HG03039 (cell line): ENCODE results near the gene ACE.

Experiments
- ATAC-seq: cut with Tn5 transposase; IDR thresholded peaks from one replicate; pipeline ENCODE4 v1.9.1; 2021; ENCODE audit warnings: mild to moderate bottlenecking, moderate library complexity; ENCODE audit not compliant: unreplicated experiment

ACE gene

DNA sequence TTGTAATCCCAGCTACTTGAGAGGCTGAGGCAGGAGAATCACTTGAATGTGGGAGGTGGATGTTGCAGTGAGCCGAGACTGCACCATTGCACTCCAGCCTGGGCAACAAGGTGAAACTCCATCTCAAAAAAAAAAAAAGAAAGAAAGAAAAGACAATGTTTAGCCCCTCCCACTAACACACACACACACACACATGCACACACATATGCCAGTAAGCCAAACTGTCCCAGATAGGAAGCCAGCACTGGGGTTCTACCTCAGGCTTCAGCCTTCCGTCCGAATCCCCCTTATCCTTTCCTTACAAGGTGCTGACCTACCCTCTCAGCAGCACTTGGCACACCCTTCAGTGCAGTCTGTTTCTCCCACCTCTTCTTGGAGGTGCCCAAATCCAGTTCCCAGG, 37.6 kb downstream of the ACE start:
- ATAC-seq: no peak

DNA sequence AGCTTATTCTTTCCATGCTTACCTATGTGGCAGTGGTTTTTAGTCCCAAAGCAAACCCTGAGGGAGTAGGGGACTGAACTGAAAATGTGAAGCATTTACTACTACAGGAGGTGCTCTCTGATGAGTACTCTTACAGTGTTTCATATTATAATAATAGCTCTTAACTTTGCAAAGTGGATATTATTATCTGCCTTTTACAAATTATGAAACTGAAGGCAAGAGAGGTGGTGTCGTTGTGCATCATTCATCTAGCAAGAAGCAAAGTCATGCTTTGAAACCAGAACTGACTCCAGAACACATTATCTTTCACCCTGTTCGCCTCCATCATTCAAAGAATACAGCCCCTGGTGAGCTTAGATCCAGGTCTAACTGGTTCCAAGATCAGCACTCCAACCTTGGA, 38.1 kb downstream of the ACE start:
- no peak for ATAC-seq

DNA sequence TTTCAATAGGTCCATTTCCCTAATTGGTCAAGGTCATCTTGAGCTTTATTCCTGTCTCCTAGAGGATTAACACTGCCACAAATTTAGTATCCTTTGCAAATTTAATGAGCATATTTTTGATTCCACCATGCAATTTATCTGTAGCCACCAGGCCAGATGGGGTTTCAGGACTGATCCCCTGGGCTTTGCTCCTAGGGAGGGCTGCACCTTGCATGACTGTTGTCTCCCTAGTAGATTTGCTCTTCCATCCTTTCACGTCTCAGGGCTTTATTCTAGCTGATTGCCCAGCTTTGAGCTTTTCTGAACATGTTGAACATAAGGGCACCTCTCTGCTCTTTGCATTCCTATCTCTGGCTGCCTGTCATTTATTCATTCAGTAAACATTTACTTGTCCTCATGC, 38.6 kb downstream of the ACE start:
- no peak for ATAC-seq

DNA sequence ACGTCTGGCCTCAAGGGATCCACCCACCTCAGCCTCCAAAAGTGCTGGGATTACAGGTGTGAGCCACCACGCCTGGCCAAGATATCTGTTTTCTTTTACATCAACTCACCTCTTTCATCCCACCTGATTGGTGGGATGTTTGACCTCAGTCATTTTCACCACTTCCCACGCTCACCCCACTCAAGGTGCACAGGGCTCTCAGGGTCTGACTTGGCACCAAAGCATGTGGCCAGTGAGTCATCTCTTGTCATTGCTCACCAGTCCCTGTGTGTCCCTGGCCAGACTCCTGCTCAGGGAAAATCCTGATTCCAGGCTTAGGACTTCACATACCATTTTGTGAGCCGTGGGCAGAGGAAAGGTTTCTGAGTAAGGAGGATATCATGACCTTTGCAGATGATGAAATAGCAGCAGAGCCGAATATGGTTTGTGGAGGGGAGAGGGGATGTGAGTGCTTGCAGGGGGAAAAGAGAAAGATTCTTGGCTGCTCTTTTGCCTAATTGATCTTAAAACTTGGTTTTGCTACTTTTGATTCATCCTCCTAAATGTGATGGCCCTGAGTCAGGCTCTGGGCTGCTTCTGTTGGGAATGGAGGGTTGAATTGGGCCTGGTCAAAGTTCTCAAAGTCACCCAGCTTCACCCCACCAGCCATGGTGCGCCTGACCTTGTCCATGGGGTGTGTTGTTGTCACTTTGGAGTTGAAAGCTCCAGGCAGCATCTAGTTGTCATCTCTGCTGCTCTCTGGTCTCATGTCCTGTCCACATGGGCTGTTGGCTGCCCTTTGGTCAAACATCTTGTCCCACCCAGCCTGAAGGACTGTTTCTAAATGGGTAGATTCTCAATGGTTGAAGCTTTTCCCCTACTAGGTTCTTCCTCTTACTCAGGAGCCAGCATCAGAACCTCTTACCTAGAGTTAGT, 40.3 kb downstream of the ACE start:
- ATAC-seq: no peak

DNA sequence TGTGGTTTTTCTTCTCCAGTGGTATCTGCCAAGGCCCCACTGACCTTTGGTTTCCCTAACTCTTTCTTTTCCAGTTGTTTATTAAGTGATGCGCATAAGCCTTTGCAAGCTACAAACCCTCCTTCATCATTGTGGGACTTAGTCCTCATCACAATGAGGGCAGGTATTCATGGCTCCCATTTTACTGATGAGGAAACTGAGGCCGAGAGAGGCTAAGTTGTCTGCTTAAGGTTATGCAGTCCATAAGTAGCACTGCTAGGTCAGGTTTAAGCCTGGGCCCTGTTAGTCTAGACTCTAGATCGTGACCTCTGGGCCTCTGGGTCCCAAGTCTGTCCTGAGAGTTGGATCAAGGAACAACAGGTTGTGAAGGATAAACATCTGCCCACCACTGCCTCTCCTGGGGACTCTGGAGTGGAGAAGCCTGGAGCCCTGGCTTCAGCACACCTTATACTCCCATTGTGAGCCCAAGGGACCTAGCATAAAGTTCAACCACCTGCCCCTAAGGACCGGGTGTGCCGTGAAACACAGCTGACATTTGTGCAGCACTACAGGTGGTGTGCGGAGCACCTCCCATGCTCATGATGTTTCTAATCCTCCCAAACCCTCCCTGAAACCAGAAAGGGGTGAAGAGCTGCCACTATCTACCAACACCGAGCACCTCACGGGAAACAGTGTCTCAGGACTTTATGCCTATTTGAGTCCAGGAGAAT, 41.1 kb downstream of the ACE start:
- no peak for ATAC-seq

DNA sequence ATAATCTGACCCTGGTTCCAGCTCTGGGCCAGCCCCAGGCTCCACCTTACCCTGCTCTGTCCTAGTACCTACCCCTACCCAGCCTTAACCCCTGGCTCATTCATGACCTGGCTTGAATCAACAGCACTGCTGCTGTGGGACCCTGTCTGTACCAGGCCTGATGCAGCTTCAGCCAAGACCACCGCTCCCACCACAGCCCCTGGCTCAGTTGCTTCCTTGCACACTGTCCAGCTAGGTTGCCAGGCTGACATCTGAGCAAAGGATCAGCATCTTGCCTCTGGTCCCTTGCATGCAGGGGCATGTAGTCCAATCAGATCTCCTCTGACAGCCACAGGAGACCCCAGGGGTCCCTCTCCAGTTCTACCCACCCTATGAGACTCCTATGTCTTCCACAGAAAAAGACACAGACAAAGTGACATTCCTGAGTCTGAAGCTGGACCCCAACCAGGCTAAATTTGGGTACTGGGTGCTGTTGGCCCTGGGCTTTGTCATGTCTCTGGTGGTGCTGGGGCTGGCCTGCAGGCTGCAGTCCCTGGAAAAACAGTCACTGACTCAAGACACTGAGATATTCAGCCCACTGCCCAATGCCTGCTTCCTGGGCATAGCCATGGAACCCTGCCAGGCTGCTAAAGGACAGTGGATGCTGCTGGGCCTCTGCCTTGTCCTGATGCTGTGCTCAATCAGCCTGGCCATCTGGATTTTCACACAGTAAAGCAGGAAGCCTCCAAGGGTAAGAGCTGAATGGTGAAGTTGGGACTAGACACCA, 42.4 kb downstream of the ACE start:
- no peak for ATAC-seq

DNA sequence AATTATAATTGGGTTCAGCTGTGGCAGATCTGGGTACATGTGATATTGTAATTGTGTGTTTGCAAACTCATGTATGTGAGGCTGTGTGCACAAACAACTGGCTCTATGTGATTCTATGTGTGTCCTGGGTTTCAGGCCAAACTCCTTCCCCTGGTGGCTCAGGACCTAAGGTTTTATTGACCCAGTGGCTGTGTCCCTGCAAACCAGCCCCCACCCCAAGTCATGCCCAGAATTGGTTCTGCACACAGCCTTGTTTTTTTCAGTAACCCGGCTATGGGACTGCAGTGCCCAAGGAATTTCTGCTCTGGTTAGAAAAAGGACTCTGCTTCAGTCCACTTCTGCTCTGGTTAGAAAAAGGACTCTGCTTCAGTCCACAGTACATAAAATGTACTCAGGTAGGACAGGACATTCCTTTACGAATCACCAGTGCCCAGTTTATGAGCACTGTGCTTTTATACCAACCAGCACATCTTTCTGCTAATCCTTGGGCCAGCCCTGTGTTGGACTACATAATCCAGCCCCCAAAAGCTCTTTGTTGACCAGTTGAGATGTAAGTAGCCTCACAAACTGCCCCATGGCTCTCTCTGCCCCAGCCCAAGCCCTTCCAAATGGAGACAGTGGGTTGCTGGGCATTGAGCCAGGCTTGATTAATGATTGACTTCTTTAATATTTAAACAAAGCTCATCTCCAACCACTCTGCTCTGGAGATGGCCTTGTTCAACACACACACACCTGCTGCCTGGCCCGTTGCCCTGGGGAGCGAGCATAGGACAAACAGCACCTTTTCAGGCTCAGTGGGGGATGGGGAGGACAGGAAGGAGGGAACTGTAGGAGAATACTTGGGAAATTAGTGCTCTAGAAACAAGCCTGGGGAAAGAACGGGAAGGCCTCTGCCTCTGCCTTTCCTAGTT, 43.4 kb downstream of the ACE start:
- no peak for ATAC-seq

DNA sequence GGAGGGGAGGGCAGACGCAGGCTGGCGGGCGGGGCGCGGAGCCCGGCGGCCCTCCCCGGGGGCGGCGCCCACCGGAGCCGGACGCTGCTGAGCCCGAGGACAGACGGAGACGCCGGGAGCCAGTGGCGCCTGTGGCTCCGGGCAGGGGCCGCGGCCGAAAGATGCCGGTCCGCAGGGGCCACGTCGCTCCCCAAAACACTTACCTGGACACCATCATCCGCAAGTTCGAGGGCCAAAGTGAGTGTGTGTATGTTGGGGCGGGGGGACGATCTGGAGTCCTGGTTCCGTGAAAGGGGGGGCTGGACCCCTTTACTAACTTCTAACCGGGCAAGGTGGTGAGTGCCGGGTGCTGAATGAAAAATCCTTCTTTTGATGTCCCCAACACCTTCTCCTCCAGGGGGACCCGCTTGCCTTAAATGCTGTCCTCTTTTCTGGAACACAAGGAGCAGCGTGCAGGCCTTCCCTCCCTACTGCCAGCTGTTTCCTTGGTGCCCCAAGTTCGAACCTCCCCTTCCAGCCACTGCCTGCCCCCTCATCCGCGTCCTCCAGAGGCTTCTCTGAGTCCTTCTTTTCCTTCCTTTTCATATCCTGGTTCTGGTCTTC, 46.5 kb downstream of the ACE start, which contains the start of gene KCNH6:
Gene KCNH6 (plus strand): TSS at position 106 of the 603 bp plus-strand sequence. CDS start 56 bp downstream, at position 162.
- no peak for ATAC-seq

DNA sequence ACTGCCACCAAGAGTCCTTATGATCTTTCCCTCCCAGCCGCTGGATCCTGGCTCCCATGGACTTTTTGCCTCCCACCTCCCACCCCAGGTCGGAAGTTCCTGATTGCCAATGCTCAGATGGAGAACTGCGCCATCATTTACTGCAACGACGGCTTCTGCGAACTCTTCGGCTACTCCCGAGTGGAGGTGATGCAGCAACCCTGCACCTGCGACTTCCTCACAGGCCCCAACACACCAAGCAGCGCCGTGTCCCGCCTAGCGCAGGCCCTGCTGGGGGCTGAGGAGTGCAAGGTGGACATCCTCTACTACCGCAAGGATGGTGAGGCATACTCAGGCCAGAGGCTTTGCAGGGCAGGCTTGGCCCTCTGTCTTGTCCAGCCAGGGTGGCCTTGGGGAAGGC, 47.2 kb downstream of the ACE start:
- ATAC-seq: no peak

DNA sequence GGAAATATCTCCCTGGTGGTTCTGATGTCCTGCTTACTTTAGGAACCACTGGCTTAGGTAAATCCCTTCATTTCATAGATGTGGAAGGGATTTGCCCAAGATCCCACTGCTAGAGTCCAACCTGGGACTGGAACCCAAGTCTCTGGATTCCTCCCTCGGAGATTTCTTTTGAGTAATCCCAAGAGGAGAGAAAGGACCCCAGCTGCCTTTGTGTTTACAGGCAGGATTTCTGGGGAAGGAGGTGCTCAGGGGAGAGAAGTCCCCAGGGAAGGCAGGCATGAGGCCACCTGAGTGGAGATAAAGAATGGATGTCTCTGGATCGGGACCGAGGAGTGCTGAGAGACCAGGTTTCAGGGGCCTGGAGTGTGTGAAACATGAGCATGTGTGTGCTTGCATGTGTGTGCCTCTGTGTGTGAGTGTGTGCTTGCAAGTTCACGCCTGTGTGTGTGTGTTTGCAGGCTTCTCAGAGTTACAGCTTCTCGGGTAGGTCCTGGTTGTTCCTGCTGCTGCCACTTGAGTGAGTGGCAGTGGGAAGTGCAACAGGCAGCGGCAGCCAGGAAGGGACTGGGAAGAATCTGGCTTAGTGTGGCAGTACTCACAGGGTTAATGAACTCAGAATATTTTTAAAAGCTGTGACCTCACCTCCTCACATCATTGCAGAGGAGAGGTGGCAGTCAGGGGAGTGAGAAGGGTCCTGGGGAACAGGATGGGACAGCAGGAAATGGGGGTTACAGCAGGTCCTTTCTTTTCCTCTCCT, 48.5 kb downstream of the ACE start:
- ATAC-seq: no peak

DNA sequence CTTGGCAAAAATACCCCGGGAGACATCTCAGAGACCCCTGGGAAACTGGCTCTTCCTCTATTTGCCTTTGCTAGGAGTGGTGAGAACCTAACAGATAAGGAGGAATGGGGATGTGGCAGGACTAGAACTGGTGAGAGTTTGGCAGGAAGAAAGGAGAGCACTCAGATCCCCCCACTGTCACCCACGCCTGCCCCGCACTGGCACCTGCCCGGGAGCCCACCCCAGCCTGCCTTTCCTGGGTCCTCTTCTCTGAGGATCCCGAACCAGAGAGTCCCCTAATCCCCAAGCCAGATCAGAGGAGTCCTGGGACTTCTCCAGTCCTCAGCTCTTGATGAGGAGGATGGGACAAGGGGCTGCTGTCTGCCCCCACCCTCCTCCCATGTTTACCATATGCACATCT, 50.0 kb downstream of the ACE start:
- ATAC-seq: no peak

DNA sequence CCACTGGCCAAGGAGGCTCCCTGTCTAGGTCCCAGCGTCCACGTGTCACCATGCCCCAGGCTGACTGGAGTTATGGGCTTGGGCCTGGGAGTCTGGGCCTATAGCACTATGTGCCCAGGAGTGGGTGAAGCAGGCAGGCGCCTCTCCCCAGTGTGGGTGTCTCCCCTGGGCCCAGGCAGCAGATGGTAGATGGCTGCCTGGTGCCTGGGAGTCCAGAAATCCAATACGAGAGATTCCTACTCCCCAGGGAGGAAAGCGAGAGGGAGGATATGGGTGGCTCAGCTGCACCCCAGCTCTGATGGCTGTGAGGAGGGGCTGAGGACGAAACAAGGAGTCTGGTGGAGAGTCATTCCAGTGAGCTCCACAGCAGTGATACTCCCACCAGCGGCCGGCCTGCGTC, 51.3 kb downstream of the ACE start:
- no peak for ATAC-seq

DNA sequence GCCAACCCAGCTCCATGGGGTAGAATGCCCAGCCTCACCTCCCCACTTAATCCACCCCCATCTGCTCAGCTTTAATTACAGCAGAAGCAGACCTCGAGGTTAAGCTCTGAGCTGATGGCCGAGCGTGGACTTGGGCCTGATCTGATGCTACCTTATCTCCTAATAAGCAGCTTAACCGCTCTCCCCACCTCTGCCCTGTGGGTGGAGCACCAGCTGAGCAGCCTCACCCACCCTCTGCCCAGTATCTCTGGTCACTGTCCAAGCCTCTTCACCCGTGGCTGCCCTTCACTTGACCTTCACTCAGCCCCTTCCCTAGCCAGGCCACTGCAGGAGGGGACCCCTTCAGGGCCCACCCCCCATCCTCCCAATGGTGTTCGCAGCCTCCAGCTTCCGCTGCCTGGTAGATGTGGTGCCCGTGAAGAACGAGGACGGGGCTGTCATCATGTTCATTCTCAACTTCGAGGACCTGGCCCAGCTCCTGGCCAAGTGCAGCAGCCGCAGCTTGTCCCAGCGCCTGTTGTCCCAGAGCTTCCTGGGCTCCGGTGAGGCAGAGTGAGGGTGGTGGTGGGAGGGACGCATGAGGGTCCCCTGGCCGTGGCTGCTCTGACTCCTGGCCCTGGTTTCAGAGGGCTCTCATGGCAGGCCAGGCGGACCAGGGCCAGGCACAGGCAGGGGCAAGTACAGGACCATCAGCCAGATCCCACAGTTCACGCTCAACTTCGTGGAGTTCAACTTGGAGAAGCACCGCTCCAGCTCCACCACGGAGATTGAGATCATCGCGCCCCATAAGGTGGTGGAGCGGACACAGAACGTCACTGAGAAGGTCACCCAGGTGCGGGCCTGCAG, 53.1 kb downstream of the ACE start:
- ATAC-seq: no peak

DNA sequence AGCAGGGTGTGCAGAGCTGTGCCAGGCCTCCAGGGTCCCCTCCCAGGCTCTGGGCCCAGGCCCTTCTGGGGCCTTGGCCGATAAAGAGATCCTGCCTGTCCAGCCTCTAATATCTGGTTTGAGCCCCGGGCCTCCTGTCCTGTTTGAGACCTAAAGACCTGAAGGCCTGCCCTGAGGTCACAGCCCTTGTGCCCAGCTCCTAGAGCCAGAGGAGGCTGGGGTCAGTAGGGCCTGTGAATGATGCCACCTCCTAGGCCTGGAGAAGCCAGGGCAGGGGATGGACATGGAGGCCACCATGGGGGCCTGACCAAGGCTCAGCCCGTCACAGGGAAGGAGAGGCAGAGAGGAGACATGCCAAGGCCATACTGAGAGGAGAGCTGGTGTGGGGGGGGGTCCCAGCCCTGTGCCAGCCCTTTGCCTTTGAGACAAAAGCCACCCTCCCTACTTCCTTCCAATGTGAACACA, 53.7 kb downstream of the ACE start:
- ATAC-seq: no peak

DNA sequence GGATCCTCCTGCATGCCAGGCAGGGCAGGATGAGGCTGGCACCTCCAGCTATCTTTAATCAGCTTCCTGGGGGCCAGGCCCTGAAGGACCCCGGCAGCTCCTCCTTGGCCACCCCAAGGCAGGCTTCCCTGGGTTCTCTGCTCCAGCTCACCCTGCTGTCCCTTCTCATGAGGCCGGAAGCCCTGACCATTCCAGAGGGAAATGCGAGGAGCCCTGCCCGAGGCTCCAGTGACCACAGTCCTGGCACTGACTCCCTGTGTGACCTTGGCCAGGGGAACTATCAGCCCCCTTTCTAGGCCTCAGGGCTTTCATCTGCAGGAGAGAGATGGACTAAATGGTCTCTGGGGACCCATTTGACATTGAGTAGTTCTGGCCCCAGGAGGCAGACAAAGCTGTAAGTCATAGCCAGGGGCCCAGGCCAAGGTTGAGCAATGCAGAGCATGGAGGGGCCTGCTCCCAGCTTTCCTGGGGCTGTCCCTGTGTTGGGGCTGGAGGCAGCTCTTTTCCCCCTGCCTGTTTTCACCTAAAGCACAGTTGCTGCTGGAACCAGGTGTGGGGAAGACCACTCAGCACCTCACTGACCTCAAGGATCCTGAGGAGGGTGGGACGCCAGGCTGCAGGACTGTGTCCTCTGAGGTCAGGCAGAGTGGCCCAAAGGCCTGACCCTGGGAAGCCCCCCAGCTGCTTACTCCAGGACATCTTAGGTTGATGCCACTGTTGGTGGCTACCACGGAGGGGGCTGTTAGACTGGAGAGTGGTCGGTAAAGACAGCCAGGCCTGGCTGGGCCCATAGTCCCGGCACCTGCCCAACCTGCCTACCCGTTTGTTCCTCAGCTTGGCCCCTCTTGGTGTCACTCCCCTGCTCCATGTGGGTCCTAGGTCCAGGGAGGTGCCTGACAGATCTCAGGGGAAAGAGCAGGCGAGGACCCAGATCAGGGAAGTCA, 54.4 kb downstream of the ACE start:
- no peak for ATAC-seq

DNA sequence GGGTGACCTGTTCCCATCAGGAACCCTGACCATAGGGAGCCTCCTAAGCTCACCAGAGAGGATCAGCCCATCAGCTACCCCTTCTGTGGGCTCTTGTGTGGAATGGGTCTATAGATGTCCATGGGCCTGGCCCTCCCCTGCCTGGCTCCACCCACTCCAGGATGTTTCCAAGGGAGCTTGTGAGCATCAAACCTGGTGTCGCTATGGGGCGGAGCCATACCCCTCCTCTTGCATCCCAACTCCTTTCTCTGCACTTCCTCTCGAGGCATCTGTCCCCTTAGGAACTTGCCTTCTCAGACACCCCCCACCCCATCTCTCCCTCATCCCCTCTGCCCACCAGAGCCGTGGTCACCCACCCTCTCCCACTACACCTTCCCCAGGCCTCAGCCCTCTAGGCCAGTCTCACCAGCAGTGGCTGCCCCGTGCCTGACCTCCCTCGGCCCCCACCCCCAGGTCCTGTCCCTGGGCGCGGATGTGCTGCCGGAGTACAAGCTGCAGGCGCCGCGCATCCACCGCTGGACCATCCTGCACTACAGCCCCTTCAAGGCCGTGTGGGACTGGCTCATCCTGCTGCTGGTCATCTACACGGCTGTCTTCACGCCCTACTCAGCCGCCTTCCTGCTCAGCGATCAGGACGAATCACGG, 56.7 kb downstream of the ACE start:
- no peak for ATAC-seq
